Measurements from ENCODE around the gene PRSS36. TPM values are rescaled to one million over a fixed set of nuclear protein-coding genes. Genes with fewer than 3 reads are reported as not detected.
A peak's percentile ranks its signal among the peaks of the same experiment; 100 is the strongest.

PRSS36 gene
- total RNA-seq, 2 donors from 2014 or later = 4.3 to 4.7 TPM

DNA sequence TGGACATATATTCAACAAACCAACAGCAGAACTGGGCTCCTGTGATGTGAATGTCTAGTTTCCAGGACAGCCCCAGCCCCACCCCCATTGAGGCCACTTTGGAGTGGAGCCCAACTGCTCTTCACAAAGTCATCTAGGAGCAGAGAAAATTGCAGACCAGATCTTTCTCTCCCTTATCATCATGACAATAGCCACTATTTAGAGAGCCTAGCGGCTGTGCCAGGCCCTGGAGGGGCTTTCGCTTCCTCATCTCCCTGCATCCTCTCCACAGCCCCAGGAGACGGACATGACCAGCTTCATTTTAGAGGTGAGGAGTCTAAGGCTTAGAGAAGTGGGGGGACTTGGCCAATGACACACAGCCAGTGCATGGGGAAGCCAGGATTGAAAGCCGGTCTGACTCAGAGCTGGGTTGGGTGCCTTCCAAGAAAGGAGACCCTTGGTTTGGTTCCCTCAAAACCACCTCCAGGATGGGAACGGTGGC is 15.7 kb downstream of the PRSS36 start:
- WGBS = 22% methylated on average over 5 of the region's 5 CpGs
- no peak for DNase-seq (ENCODE audit: low spot score)
- Histone ChIP-seq H3K27me3 (replicated peaks; ENCODE audit: insufficient read depth) (no peaks in the 10 kb centered on the region), H3K9me3 (no peaks in the 10 kb centered on the region), H3K4me1 (replicated peaks) (peaks cover 24% of the 10 kb centered on the region), H3K4me3 (peak overlapping the region; percentile 62 to 69), H3K27ac (peak overlapping the region; percentile 92 to 94), H3K36me3 (no peaks in the 10 kb centered on the region)
- intact Hi-C loops (cut with DNase I) = no loop called here
- TF ChIP-seq POLR2A (IDR thresholded peaks at IDR 0.05) (no peak), POLR2AphosphoS5 (IDR thresholded peaks at IDR 0.05) (no peak)
- TF ChIP-seq, protein P1, sequence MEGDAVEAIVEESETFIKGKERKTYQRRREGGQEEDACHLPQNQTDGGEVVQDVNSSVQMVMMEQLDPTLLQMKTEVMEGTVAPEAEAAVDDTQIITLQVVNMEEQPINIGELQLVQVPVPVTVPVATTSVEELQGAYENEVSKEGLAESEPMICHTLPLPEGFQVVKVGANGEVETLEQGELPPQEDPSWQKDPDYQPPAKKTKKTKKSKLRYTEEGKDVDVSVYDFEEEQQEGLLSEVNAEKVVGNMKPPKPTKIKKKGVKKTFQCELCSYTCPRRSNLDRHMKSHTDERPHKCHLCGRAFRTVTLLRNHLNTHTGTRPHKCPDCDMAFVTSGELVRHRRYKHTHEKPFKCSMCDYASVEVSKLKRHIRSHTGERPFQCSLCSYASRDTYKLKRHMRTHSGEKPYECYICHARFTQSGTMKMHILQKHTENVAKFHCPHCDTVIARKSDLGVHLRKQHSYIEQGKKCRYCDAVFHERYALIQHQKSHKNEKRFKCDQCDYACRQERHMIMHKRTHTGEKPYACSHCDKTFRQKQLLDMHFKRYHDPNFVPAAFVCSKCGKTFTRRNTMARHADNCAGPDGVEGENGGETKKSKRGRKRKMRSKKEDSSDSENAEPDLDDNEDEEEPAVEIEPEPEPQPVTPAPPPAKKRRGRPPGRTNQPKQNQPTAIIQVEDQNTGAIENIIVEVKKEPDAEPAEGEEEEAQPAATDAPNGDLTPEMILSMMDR (IDR thresholded peaks at IDR 0.05) = no peak

DNA sequence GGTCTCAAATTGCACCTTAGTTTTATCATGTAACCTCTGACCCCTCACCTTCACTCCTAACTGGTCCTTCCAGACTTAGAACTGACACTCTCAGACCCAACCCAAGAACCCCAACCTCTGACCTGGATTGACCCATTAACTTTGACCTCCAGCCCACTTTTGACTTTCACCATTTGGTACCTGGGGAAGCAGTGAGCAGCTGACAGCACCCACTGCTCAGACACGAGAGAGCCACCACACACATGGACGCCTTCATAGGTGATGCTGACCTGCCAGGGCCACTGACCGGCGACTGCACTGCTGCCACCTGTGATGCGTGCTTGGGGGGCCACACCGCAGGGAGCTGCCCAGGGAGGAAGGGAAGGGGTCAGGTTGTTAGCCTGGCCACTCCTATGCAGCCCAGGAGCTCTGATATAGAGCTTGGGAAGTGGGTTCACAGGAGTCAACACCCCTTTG is 16.8 kb downstream of the PRSS36 start:
- DNase-seq (ENCODE audit: low spot score) = no peak
- Histone ChIP-seq H3K27ac (peak overlapping the region; percentile 92 to 94), H3K4me1 (replicated peaks) (peaks cover 31% of the 10 kb centered on the region), H3K9me3 (no peaks in the 10 kb centered on the region), H3K36me3 (no peaks in the 10 kb centered on the region), H3K27me3 (replicated peaks; ENCODE audit: insufficient read depth) (no peaks in the 10 kb centered on the region), H3K4me3 (no peak overlapping the region)
- no peak for TF ChIP-seq POLR2A (IDR thresholded peaks at IDR 0.05)
- intact Hi-C loops (cut with DNase I) = no loop called here
- 84% methylated on average over 6 of the region's 6 CpGs for WGBS

DNA sequence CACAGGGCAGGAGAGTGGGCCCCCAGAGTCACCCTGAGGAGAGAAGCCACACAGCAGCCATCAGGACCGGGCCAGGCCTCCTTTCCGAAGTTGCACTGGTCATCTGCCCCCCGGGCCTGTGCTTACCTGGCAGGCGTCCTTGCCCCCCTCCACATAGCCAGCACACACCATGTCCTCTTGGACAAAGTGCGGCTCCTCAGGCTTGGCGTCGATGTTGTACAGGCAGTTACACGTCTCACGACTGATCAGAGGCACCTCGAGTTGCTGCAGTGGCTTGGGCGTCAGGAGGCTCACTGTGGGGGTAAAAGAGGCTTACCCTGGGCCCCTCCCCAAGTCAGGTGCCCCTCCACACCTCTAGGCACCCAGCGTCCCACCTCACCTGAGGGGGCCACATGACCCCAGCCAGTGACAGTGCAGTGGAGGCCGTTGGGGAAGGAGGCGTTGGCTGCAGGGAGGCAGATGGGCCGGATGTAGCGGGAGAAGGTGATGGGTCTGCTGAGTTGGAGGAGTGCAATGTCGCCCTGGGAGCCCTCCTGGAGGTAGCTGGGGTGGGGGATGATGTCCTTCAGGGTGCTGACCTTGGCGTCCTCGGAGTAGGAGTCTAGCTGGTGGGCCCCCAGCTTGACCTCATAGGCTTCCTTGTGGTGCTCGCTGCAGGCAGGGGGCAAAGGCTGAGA is 17.4 kb downstream of the PRSS36 start:
- H3K4me3 ChIP-seq = no peak overlapping the region
- intact Hi-C loops (cut with DNase I) = no loop called here
- H3K27ac ChIP-seq = peak overlapping the region; percentile 92 to 94
- peaks cover 0 to 1% of the 10 kb centered on the region in 2 donors for H3K36me3 ChIP-seq
- no peak for DNase-seq (ENCODE audit: low spot score)
- TF ChIP-seq POLR2A (IDR thresholded peaks at IDR 0.05) (no peak), POLR2AphosphoS5 (IDR thresholded peaks at IDR 0.05) (no peak)
- TF ChIP-seq, protein P1 (IDR thresholded peaks at IDR 0.05) = no peak
- no peaks in the 10 kb centered on the region for H3K27me3 ChIP-seq (replicated peaks; ENCODE audit: insufficient read depth)
- H3K4me1 ChIP-seq (replicated peaks) = peaks cover 36% of the 10 kb centered on the region
- no peaks in the 10 kb centered on the region for H3K9me3 ChIP-seq
- 65% methylated on average over 20 of the region's 20 CpGs for WGBS

DNA sequence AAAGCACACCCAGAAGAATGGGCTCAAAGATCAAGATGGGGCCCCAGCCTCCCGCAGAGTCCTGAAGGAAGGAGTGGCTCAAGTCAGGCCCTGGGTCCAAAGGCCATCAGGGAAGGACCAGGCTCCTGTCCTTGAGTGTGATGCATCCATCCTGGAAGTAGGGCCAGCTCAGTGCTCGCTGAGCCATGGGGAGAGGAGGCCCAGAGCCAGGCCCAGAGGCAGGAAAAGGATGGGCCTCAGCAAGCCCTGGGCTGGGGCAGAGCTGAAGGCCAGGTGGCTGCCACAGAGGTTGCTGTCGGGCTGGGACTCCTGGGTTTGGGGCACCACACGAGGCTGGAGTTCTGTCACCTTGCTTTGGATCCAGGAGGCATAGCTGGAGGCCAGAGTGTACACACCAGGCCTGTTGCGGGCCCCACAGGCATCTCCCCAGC is 18.0 kb downstream of the PRSS36 start:
- Histone ChIP-seq H3K36me3 (peaks cover 0 to 4% of the 10 kb centered on the region in 2 donors), H3K4me3 (no peak overlapping the region), H3K27me3 (replicated peaks; ENCODE audit: insufficient read depth) (no peaks in the 10 kb centered on the region), H3K9me3 (no peaks in the 10 kb centered on the region), H3K27ac (peak overlapping the region; percentile 92 to 94), H3K4me1 (replicated peaks) (peaks cover 38% of the 10 kb centered on the region)
- intact Hi-C loops (cut with DNase I) = no loop called here
- DNase-seq (ENCODE audit: low spot score) = no peak
- 54% methylated on average over 4 of the region's 5 CpGs for WGBS
- TF ChIP-seq, protein P1 (IDR thresholded peaks at IDR 0.05) = no peak
- TF ChIP-seq POLR2AphosphoS5 (IDR thresholded peaks at IDR 0.05) (no peak), POLR2A (IDR thresholded peaks at IDR 0.05) (no peak)

DNA sequence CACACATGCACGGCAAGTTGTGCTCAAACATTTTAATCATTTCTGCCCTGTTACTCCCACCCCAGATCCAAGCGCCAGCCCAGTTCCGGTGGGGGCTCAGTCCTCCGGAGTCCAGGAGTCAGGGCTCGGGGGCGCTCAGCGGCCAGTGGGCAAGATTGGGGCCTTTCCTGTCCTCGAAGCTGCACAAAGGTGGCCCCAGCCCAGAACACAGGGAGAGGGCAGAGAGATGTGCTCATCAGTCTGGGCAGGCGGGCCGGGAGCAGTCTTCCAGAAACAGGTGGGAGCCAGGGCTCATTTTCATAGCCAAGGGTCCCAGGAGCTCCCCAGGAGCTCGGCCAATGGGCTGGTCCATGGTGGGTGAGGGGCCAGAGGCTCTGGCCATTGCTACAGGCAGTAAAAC is 18.4 kb downstream of the PRSS36 start:
- peak overlapping the region; percentile 92 to 94 for H3K27ac ChIP-seq
- peaks cover 0 to 4% of the 10 kb centered on the region in 2 donors for H3K36me3 ChIP-seq
- DNase-seq (ENCODE audit: low spot score) = no peak
- TF ChIP-seq POLR2A (IDR thresholded peaks at IDR 0.05) (no peak), POLR2AphosphoS5 (IDR thresholded peaks at IDR 0.05) (no peak)
- TF ChIP-seq, protein P1 (IDR thresholded peaks at IDR 0.05) = no peak
- intact Hi-C loops (cut with DNase I) = no loop called here
- peaks cover 38% of the 10 kb centered on the region for H3K4me1 ChIP-seq (replicated peaks)
- H3K9me3 ChIP-seq = no peaks in the 10 kb centered on the region
- no peaks in the 10 kb centered on the region for H3K27me3 ChIP-seq (replicated peaks; ENCODE audit: insufficient read depth)
- WGBS = 63% methylated on average over 11 of the region's 11 CpGs
- H3K4me3 ChIP-seq = no peak overlapping the region

Data from prostate gland (tissue), 2 donors.